Breast epithelium (tissue), 4 donors: Measurements from ENCODE around the gene STT3B. TPM values are rescaled to one million over a fixed set of nuclear protein-coding genes. Genes with fewer than 3 reads are reported as not detected.

Source experiments
- DNase-seq, 2 donors: peaks; one replicate each; pipeline ENCODE4 v3.0.0-alpha.2; 2019; ENCODE audit warnings: low spot score in 2 of 2
- H3K27ac ChIP-seq, 2 donors: fragments of 200-600 bp; sonication (generic) in 1 of 2; one replicate each; pipeline ENCODE4 v1.5.1; 2016 to 2019; ENCODE audit warnings: mild to moderate bottlenecking in 1 of 2
- H3K27me3 ChIP-seq, 2 donors: fragments of 200-600 bp; sonication (generic) in 1 of 2; one replicate each; pipeline versions ENCODE4 v1.5.1 to v1.6.0; 2017 to 2019; ENCODE audit warnings: control low read depth in 1 of 2, mild to moderate bottlenecking in 1 of 2
- H3K36me3 ChIP-seq: fragments of 200-600 bp; one replicate; pipeline ENCODE4 v1.5.1; 2019
- H3K4me1 ChIP-seq, 2 donors: fragments of 200-600 bp; sonication (generic); one replicate each; pipeline ENCODE4 v1.5.1; 2016 to 2019; ENCODE audit warnings: control low read depth in 1 of 2
- H3K4me3 ChIP-seq, 3 donors: fragments of 200-600 bp; sonication (generic); 1 replicate in 2 of 3; 2 replicates in 1 of 3; pipeline ENCODE4 v1.5.1; 2016 to 2019; ENCODE audit warnings: mild to moderate bottlenecking in 3 of 3, moderate library complexity in 2 of 3
- H3K9me3 ChIP-seq, 2 donors: fragments of 200-600 bp; sonication (generic) in 1 of 2; one replicate each; pipeline ENCODE4 v1.5.1; 2016 to 2019; ENCODE audit warnings: control low read depth in 1 of 2
- POLR2A ChIP-seq: fragments of 450-650 bp; IDR thresholded peaks from one replicate; pipeline ENCODE4 v1.6.1; 2016; ENCODE audit warnings: antibody characterized with exemption, mild to moderate bottlenecking, moderate library complexity
- POLR2AphosphoS5 ChIP-seq, 3 donors: sonication (generic); formaldehyde crosslinking; IDR thresholded peaks; one replicate each; pipeline ENCODE4 v1.6.1; 2017; ENCODE audit warnings: antibody characterized with exemption in 3 of 3
- intact Hi-C: fragments of 100-400 bp; cut with DNase I; formaldehyde crosslinking; loops from one replicate; pipeline ENCODE4 v1.15.1; 2023; ENCODE audit warnings: low total_unique reads
- total RNA-seq, 3 donors: library from RNA; depleted of rRNA; stranded (reverse); fragments of >200 nt; gene quantifications; one replicate each; pipeline ENCODE4 v1.1.0, GENCODE V29; 2016
- TF ChIP-seq, protein P1 (sequence below), 3 donors: fragments of 450-650 bp; IDR thresholded peaks; one replicate each; pipeline ENCODE4 v1.5.1; 2016 to 2017; ENCODE audit warnings: antibody characterized with exemption in 3 of 3, mild to moderate bottlenecking in 3 of 3, moderate library complexity in 3 of 3

STT3B gene
- total RNA-seq, 3 donors from 2014 or later = 93.5 to 132 (median 109) TPM

DNA sequence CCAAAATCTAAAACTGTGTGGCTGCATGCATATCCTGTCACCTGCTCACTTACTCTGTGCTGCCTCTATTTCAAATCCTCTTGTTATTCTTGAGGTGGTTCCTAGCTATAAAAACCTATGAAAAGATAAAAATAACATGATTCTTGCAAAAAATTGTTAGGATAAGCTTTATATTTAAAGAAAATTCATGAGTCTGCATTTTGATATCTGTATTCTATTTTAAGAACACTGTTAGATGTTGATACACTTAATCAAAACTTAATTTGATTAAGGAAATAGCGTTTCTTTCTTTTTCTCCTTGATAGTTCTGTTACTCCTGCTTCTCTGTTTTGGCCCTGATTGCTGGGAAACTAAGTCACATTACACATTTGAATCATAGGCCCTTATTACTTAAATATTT, 22.5 kb downstream of the STT3B start:
- TF ChIP-seq, protein P1, sequence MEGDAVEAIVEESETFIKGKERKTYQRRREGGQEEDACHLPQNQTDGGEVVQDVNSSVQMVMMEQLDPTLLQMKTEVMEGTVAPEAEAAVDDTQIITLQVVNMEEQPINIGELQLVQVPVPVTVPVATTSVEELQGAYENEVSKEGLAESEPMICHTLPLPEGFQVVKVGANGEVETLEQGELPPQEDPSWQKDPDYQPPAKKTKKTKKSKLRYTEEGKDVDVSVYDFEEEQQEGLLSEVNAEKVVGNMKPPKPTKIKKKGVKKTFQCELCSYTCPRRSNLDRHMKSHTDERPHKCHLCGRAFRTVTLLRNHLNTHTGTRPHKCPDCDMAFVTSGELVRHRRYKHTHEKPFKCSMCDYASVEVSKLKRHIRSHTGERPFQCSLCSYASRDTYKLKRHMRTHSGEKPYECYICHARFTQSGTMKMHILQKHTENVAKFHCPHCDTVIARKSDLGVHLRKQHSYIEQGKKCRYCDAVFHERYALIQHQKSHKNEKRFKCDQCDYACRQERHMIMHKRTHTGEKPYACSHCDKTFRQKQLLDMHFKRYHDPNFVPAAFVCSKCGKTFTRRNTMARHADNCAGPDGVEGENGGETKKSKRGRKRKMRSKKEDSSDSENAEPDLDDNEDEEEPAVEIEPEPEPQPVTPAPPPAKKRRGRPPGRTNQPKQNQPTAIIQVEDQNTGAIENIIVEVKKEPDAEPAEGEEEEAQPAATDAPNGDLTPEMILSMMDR (IDR thresholded peaks at IDR 0.05) = no peak
- TF ChIP-seq POLR2A (no peak), POLR2AphosphoS5 (IDR thresholded peaks at IDR 0.05) (no peak)
- intact Hi-C loops = no loop called here
- DNase-seq = no peak

DNA sequence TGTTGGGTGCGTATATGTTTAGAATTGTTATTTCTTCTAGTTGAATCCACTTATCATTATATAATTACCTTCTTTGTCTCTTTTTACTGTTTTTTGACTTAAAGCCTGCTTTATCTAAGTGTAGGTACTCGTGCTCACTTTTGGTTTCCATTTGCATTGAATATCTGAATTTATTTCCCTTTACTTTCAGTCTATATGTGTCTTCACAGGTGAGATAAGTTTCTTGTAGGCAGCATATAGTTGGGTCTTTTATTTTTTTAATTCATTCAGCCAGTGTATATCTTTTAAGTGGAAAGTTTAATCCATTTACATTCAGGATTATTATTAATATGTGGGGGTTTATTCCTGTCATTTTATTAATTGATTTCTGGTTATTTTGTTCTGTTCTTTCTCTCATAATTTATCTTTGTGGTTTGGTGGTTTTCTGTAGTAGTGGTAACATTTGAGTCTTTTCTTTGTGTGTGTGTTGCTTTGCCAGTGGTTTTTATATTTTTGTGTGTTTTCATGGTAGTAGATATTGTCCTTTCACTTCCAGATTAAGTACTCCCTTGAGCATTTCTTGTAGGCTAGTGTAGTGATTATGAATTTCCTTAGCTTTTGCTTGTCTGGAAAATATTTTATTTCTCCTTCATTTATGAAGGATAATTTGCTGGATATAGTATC, 27.3 kb downstream of the STT3B start:
- DNase-seq = no peak
- Histone ChIP-seq H3K4me1 (no peaks in the 10 kb centered on the region), H3K4me3 (no peak overlapping the region), H3K27ac (no peak overlapping the region), H3K27me3 (no peaks in the 10 kb centered on the region), H3K9me3 (peaks cover 0 to 7% of the 10 kb centered on the region in 2 donors), H3K36me3 (no peaks in the 10 kb centered on the region)
- TF ChIP-seq, protein P1 (IDR thresholded peaks at IDR 0.05) = no peak
- TF ChIP-seq POLR2AphosphoS5 (IDR thresholded peaks at IDR 0.05) (no peak), POLR2A (no peak)
- intact Hi-C loops = no loop called here

More for the DNA sequence above, 22.5 kb downstream of the STT3B start:
- Histone ChIP-seq H3K4me1 (peaks cover 0 to 9% of the 10 kb centered on the region in 2 donors), H3K27me3 (no peaks in the 10 kb centered on the region), H3K27ac (no peak overlapping the region), H3K36me3 (no peaks in the 10 kb centered on the region), H3K9me3 (peaks cover 0 to 2% of the 10 kb centered on the region in 2 donors), H3K4me3 (no peak overlapping the region)

DNA sequence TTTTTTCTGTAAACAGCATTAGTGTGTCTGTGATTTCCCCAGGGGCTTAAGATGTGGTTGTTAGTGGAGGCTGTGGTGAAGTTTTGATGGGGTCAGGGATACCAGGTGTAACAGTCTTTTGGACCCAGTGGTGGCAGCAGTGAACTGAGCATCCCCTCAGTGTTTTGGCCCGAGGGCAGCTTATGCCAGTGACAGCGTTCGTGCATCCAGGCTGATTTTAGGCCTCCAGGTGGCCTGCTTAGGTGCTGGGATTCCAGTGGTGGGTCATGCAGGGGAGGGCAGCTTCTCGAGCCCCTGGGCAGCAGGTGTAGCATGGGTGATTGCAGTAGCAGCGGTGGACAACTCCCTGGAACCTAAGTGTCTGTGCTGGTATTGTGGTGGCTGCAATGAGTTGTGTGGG, 29.2 kb downstream of the STT3B start:
- Histone ChIP-seq H3K4me3 (no peak overlapping the region), H3K27me3 (no peaks in the 10 kb centered on the region), H3K9me3 (peaks cover 0 to 7% of the 10 kb centered on the region in 2 donors), H3K36me3 (no peaks in the 10 kb centered on the region), H3K4me1 (no peaks in the 10 kb centered on the region), H3K27ac (no peak overlapping the region)
- TF ChIP-seq POLR2A (no peak), POLR2AphosphoS5 (IDR thresholded peaks at IDR 0.05) (no peak)
- TF ChIP-seq, protein P1 (IDR thresholded peaks at IDR 0.05) = no peak
- intact Hi-C loops = no loop called here
- no peak for DNase-seq

DNA sequence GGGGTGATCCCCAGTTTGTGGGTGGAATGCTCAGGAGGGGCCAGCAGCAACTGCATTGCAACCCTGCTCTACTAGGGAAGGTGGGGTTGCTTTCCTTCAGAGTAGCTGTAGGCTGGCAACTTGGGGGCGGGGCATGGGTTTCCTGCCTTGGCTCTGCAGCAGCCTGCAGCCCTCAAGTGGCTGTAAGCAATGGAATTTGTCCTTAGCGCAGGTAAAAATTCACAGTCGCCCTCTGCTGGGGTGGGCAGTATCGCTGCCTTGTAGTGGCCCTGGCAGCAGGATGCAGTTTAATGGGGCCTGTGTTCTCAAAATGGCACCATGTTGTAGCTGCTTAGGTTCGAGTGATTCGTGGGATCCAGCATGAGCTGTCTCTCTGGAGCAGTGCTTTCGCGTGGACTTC, 29.8 kb downstream of the STT3B start:
- no peaks in the 10 kb centered on the region for H3K27me3 ChIP-seq
- H3K4me1 ChIP-seq = no peaks in the 10 kb centered on the region
- no peak for DNase-seq
- H3K36me3 ChIP-seq = no peaks in the 10 kb centered on the region
- H3K27ac ChIP-seq = no peak overlapping the region
- no peak overlapping the region for H3K4me3 ChIP-seq
- intact Hi-C loops = no loop called here
- H3K9me3 ChIP-seq = peaks cover 0 to 7% of the 10 kb centered on the region in 2 donors
- no peak for TF ChIP-seq POLR2AphosphoS5 (IDR thresholded peaks at IDR 0.05)
- TF ChIP-seq, protein P1 (IDR thresholded peaks at IDR 0.05) = no peak
- TF ChIP-seq POLR2A = no peak

DNA sequence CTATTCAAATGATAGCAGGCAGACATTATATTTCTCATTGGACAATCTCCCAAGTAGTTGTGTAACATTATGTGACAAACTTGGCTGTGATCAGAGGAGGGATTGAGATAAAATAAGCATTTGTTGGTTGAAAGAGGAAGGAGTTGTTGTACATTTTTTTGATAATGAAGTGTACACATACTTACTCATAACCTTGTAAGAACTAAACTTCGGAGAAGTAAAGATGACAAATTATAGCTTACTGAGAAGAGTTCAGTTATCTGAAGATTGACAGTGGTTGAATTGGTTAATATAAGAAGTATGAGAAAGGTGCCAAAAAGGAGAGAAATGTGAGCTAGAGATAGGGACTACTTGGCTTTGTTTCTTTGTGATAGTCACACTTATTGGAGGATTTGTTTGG, 32.6 kb downstream of the STT3B start:
- Histone ChIP-seq H3K4me1 (no peaks in the 10 kb centered on the region), H3K36me3 (no peaks in the 10 kb centered on the region), H3K27ac (no peak overlapping the region), H3K9me3 (peaks cover 0 to 4% of the 10 kb centered on the region in 2 donors), H3K4me3 (no peak overlapping the region), H3K27me3 (no peaks in the 10 kb centered on the region)
- intact Hi-C loops = no loop called here
- DNase-seq = no peak
- TF ChIP-seq, protein P1 (IDR thresholded peaks at IDR 0.05) = no peak
- TF ChIP-seq POLR2AphosphoS5 (IDR thresholded peaks at IDR 0.05) (no peak), POLR2A (no peak)
